T-helper 2 cell treated with Interferon-gamma antibody and Interleukin-4, amounts not matched to agents 100 ng/mL and 5 ng/mL, for 36 hours (primary cell): Measurements from ENCODE around the gene HDAC8. TPM values are rescaled to one million over a fixed set of nuclear protein-coding genes. Genes with fewer than 3 reads are reported as not detected.
"Not testable (repeated sequence)": the region's sequence is repeated elsewhere in the genome, so short reads cannot be mapped to it uniquely, and the experiment has no call there.

Experiments used
- intact Hi-C: fragments of 100-400 bp; cut with micrococcal nuclease; formaldehyde crosslinking; loops from one replicate; pipeline ENCODE4 v1.15.1; 2023
- total RNA-seq: library from RNA; stranded (reverse); gene quantifications from 2 replicates; pipeline ENCODE4 v1.2.3, GENCODE V29; 2022

The HDAC8 gene
- total RNA-seq: 30.5 and 33.8 TPM in 2 replicates

GRCh38 chrX:72572248-72573157 is at the start of gene HDAC8:
HDAC8 (minus strand) TSS chrX:72572843; CDS start chrX:72572761, 82 bp downstream.
- intact Hi-C loops: loop anchor here (2.0 to 5.0 kb wide), 4 partner anchors 50 to 390 kb away; partner anchors contain the start of genes PHKA1 and PIN4

- intact Hi-C loops: loop anchor here (5.0 kb wide), 1 partner anchor 50 kb away; the partner anchor contains the start of gene HDAC8
These were observed 49.2 kb upstream of the HDAC8 start for GRCh38 chrX:72621625-72622485.

- intact Hi-C loops: loop anchor here (5.0 kb wide), 1 partner anchor 49 kb away; the partner anchor contains the start of gene HDAC8
These were observed 48.5 kb upstream of the HDAC8 start for GRCh38 chrX:72621163-72621562.

GRCh38 chrX:72620550-72621145 is 48.0 kb upstream of the HDAC8 start:
- intact Hi-C loops: loop anchor here (5.0 kb wide), 1 partner anchor 48 kb away; the partner anchor contains the start of gene HDAC8

- intact Hi-C loops: no loop called here
These were observed 36.7 kb upstream of the HDAC8 start for GRCh38 chrX:72609313-72609712.

GRCh38 chrX:72604705-72605104 is 32.1 kb upstream of the HDAC8 start:
- intact Hi-C loops: no loop called here

GRCh38 chrX:72604112-72604511 is 31.5 kb upstream of the HDAC8 start:
- intact Hi-C loops: no loop called here

- intact Hi-C loops: not testable (repeated sequence)
These were observed 18.4 kb upstream of the HDAC8 start for GRCh38 chrX:72591038-72591437.

- intact Hi-C loops: no loop called here
These were observed 11.5 kb upstream of the HDAC8 start for GRCh38 chrX:72584163-72584562.

GRCh38 chrX:72576141-72576894 is 3.7 kb upstream of the HDAC8 start:
- intact Hi-C loops: no loop called here

- intact Hi-C loops: loop anchor here (2.0 to 5.0 kb wide), 4 partner anchors 49 to 391 kb away; partner anchors contain the start of genes PHKA1 and PIN4
These were observed 492 bp upstream of the HDAC8 start for GRCh38 chrX:72573158-72573511.

GRCh38 chrX:72569786-72570185 is 2.9 kb downstream of the HDAC8 start:
- intact Hi-C loops: loop anchor here (5.0 kb wide), 3 partner anchors 53 to 387 kb away; partner anchors contain the start of genes PHKA1 and PIN4

- intact Hi-C loops: no loop called here
These were observed 4.1 kb downstream of the HDAC8 start for GRCh38 chrX:72568406-72569092.

- intact Hi-C loops: no loop called here
These were observed 6.2 kb downstream of the HDAC8 start for GRCh38 chrX:72566448-72566847.

- intact Hi-C loops: not testable (repeated sequence)
These were observed 13.0 kb downstream of the HDAC8 start for GRCh38 chrX:72559655-72560054.

GRCh38 chrX:72554448-72555140 is 18.0 kb downstream of the HDAC8 start:
- intact Hi-C loops: no loop called here

- intact Hi-C loops: not testable (repeated sequence)
These were observed 20.2 kb downstream of the HDAC8 start for GRCh38 chrX:72552443-72552842.

GRCh38 chrX:72545990-72546389 is 26.7 kb downstream of the HDAC8 start:
- intact Hi-C loops: no loop called here

GRCh38 chrX:72540318-72540717 is 32.3 kb downstream of the HDAC8 start:
- intact Hi-C loops: loop anchor here (5.0 kb wide), 1 partner anchor 293 kb away; no protein-coding TSS in a partner anchor
